CD4-positive, alpha-beta T cell treated with Interleukin-15 for 4 hours (primary cell): ENCODE measurements around the gene TRMT10B.

Experiments used
- DNase-seq: peaks from one replicate; pipeline ENCODE4 v3.0.0-alpha.2; 2020; ENCODE audit warnings: low spot score

TRMT10B gene, protein sequence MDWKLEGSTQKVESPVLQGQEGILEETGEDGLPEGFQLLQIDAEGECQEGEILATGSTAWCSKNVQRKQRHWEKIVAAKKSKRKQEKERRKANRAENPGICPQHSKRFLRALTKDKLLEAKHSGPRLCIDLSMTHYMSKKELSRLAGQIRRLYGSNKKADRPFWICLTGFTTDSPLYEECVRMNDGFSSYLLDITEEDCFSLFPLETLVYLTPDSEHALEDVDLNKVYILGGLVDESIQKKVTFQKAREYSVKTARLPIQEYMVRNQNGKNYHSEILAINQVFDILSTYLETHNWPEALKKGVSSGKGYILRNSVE

DNA sequence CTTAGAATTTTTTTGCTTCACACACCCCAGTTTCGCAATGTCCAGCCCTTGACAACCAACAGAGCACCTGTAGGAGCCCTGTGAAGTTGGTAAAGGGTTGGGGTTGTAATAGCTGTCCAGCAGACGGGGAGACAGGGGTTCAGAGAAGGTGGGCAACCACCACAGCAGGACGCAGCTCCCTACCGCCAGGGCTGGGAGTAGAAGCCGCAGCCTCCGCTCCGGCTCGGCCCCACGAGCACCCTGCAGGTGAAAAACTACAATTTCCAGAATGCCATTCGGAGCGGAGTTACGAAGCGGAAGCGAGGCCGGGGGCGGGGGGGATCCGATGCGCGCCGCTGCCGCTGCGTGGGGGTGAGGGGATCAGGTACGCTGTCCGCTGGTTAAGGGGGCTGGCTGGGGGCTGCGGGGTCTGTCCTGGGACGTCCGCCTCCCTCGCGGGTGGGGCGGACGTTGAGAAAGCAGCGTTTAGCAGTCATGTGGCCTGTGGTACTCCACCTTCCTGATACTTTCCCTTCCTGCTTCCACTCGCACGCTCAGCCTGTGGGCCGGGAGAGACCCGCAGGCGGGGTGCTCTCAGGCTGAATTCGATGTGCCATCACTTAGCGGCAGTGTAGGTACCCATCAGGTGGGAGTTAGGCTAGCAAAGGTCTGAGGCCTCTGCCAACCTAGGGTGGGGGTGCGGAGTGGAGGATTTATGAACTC is at the start of gene TRMT10B:
Gene TRMT10B (plus strand): TSS at position 317 of the 702 bp plus-strand sequence. CDS start 8,127 bp downstream, outside the sequence.
- peak; percentile 63 for DNase-seq

DNA sequence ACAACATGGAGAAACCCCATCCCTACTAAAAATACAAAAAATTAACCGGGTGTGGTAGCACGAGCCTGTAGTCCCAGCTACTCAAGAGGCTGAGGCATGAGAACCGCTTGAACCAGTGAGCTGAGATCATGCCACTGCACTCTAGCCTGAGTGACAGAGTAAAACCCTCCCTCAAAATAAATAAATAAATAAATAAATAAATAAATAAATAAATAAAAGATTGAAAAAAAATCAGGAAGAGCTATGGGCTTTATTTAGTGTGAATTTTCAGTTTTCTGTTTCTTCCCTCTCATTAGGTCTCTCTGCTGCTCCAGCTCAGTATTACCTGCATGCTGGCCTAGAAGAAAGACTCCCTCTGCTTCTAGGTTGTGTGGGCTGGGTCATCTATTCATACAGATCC is 47.8 kb upstream of the TRMT10B start:
- no peak for DNase-seq

DNA sequence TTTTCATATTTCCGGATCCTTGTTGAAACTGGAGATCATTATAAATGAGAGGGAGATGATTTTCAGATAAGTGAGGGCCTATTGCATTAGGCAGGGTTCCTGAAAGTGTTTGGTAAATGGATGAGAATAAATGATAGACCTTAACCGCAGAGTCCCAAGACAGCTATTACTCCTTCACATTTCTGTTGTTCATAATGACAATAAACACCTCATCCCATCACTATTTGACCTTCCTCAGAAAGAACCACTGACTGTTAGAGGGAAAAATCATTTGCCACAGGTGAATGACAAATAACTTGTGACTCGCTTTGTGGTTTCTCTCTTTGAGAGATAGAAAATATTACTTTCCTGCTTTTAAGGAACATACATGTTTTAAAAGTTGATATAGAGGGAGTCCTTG is 47.3 kb upstream of the TRMT10B start:
- no peak for DNase-seq

DNA sequence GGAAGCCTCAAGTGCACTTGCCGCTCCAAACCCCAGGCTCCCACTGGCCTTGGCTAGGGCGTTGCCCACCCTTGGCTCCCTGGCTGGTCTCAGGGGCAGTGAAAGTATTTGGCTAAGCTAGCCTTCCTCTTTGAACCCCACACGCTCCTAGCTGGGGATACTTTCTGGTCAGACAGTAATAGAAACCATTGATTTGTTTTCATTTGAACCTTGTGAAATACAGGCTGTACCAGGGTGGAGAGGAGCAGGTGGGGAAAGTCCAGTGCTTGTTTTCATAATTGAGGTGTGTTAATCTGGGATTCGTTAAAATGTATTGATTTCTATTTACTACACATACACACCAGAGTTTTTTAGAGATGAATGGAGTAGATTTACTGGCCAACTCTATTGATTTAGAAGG is 45.9 kb upstream of the TRMT10B start:
- DNase-seq = no peak

DNA sequence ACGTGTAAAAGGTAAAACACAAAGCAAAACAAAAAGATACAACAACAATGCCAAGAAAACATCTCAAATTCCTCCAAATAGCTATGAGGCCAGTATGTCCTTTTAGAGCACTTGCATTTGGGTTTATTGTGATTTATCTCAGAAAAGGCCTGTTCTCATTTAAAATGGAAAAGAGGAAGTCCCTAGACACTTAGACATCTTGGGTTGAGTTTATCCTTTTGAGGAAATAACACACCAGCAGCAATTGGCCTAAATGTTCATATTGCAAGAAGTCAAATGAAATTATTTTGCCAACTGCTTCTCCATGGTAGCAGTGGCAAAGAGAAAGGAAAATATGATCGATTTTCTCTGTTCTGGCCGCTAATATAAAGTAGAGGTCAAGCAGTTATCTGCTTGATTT is 43.6 kb upstream of the TRMT10B start:
- DNase-seq = no peak

DNA sequence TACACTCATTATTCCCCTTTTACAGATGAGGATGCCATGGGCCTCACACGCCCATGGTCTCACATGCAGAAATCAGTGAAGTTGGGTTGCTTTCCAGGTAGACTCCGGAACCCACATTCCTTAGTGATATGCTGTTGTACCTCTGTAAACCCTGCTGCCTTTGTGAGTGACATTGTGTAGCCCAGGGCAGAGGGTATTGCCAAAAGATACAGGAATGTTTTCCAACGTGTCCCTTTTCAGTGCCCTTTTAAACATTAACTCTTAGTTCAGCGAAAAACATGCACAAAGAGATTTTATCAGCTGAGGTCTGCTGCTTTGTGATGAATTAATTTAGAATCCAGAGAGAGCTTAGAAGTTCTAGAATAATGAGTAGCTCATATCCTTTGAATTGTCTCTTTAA is 38.3 kb upstream of the TRMT10B start:
- no peak for DNase-seq

DNA sequence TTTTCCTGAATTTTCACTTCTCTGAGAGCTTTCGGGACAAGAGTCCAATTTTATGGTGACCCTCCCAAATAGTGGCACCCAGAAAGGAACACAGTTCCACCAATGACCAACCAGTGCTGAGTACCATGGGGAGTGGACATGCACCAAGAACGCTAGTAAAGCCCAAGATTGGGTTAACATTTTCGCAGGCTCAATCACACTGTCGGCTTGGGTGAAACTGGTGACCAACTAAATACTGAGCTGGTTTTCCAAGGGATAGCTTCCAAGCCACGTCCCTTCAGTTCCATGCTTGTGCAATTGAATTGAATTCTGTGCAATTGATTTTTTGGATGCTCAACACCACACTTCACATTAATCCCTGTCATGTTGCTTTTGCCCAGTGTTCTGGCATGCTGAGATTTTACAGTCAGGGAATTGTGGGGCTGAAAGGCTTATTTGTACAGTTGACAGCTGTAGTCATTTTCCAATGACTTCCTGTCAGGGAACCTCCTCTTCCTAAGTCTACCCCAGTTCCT is 37.6 kb upstream of the TRMT10B start:
- no peak for DNase-seq

DNA sequence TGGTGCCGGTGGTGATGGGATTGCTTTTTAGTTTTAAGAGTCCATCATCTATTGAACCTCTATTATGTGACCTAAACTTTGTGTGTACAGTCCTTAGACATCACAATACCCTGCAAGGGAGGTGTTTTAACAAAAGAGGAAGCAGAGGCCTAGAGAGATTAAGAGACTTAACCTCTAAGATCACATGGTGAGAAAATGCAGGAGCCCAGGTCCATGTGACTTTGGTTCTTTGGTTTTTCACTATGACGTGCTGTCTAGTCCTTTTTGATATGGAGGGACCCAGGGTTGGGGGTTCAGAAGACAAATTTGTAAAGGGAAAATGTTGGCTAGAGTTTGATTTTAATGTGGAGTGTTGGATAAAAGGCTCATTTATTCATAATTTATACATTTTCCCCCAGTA is 34.1 kb upstream of the TRMT10B start:
- no peak for DNase-seq

DNA sequence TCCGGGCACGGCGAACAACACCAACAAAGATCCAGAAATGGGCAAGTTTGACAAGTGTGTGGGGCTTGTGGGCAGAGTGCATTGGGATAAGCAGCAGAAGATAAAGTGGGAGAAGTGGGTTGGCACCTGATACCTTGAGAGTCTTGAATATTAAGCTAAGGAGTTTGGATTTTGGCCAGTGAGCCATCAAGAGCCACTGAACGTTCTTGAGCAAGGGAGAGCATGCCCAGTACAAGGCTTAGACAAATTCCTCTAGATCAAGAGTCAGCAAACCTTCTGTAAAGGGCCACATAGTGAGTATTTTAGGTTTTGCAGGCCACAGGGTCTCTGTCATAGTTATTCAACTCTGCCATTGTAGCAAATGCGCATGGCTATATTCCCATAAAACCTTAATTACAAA is 26.6 kb upstream of the TRMT10B start:
- no peak for DNase-seq

DNA sequence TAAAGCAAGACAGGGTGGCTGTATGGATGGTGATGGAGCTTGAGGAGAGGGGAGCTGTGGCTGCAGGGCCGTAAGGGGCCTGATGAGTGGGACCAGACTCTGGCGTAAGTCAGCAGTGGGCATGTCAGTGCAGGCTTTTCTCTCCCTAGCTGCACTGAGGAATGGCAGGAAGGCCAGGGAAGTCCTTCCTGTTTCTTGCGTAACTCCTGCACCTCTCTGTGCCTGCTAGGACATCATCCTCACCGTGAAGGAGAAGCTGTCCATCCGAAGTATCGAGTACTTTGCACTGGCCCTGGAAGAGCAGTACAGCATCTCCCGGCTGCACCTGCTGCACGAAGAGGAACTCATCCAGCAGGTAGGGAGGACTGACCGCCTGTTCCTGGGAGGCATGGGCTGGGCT is 24.1 kb upstream of the TRMT10B start:
- no peak for DNase-seq

DNA sequence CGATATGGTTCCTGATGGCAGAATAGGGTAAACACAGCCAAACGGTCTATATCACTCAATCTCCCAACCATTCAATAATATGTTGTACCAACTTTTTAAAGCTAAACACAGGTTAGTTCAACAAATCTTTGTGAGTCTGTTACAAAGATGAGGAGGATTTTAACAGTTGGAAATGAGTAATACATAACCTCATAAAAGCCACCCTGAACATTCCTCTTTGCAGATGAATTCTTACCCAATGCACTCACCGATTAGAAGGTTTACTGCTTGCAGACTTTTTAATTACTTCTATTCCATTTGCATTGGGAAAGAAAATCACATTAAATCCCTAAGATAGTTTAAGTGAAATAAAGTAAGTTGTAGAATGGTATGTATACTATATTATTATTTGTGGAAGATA is 23.3 kb upstream of the TRMT10B start:
- DNase-seq = no peak

DNA sequence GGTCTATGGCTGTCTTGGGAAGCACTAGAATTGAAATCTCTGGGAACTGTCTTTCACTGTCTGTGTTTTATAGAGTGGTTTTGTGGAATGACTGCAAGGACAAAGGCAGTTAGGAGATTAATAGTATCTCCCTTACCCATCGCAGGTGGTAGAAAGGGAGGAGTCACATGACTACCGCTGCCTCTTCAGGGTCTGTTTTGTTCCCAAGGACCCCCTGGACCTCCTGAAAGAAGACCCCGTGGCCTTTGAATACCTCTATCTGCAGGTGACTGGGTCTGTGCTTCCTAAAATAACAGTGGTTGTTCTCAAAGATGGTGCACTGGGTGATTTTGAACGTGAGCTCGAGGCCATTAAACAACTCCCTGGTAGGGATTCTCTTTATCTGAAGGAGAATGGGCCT is 22.8 kb upstream of the TRMT10B start:
- DNase-seq = no peak

DNA sequence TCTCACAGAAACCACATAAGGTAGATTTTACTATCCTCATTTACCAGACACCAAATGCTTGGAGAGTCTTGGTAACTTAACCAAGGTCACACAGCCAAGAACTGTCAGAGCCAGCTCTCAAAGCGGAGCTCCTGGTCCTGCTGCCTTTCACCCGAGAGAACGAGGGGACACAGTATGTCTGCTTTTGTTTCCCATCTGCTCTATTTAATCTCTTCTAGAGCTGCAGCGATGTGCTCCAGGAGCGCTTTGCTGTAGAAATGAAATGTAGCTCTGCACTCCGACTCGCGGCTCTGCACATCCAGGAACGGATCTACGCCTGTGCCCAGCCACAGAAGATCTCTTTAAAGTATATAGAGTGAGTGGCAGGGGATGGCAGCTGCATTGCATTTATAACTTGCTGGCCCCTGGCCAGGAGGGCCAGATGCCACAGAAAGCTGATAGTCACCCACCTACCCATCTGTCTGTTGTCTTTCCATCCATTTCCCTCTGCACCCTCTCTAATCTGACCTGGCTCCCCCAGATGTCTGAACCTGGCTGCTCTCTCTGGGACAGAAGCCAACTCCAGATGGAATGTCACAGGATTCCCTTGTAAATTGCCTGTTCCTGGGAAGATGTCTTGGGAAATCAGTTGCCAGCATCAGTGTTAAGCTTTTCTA is 21.4 kb upstream of the TRMT10B start:
- no peak for DNase-seq

DNA sequence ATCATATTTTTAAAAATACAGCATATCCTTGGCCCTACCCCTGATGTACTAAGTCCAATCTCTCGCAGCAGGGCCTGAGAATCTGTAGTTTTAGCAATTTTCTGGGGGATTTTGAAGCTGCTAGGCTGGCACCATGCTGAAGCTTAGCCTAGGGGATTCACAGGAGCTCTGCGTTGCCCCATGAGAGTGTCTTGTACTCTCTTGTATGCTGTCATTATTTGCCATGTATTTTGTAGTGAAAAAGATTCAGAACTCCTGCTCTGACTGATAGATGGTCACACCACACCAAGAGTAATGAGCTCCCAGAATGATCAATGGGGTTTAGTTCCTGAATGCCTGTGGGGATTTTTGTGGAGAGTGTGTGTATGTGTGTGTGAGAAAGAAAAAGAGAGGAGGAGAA is 20.7 kb upstream of the TRMT10B start:
- DNase-seq = no peak

DNA sequence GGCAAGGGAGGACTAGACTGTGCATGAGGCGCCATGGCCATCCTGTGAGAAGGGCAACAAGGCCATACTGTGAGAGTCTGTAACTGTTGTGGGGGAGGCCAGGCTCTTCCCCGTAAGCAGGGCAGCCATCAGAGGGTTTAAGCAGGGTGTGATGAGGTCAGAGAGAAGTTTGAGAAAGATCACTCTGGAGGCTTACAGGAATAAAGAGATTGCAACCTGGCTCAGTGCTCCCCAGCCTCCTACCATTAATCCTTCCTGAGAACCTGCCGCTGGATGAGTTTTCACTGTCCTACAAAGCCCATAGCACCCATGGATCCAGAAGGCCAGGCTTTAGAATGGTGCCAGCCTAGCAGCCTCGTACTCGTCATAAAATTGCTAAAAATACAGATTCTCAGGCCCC is 14.4 kb upstream of the TRMT10B start:
- DNase-seq = no peak

DNA sequence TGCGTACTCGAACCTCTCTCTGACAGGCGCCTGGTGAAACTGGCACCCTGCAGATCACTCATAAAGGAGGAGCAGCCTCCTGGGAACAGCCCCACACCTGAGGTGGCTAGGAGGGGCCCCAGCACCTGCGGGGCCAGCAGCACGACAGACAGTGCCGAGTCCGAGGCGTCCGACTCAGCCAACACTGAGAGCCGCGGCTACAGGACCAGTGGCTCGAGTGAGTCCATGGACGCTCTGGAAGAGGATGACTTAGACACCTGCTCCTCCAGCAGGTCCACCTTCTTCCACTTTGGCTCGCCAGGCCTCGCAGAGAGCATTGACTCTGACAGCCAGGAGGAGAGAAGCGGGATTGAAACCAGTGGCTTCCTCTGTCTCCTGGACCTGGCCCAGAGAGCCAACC is 13.5 kb upstream of the TRMT10B start:
- no peak for DNase-seq

DNA sequence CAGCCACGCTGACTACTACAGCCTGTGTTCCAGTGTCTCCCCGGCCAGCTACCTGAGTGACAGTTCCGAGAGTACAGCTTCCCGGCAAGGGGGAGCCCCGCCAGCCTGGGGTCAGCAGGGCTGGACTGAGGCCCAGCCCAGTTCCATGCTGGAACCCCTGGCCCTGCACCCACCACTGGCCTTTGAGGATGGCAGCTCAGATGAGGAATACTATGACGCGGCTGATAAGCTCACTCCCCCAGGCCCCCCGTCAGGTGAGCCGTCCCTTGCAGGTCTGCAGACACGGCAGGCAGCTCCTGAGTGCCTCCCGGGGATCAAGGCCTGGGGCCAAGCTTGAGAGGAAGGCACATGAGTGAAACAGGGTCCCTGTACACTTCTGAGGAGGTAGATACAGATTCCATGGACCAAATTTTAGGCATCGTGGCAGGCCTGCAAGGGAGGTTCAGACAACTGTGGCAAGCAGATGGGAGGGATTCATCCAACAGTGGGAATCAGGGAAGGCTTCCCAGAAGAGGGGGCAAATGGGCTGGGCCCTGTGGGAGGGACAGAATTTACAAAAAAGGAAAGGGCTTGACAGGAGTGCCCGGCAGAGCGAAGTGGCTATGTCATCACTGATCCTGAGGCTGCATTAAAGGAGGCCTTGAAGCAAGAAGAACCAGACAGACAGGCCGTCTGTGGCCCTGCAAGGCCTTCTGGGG is 12.8 kb upstream of the TRMT10B start:
- no peak for DNase-seq

DNA sequence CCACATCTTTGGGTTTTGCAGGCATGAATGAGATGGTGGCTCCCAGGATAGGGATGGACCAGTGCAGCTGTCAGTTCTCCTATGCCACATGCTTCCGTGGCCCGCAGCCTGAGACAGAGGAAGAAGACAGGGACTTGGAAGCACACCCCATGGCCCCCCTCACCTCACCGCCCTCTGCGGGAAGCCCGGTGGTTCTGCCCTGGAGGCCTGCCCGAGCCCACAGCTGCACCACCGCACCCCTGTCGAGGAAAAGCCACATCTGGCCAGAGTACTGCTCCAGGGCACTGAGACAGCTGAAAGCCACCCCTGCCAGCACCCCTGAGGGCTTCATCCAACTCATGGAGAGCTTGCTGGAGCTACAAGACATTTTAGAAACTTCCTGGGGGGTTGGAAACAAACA is 7.6 kb upstream of the TRMT10B start:
- DNase-seq = no peak

DNA sequence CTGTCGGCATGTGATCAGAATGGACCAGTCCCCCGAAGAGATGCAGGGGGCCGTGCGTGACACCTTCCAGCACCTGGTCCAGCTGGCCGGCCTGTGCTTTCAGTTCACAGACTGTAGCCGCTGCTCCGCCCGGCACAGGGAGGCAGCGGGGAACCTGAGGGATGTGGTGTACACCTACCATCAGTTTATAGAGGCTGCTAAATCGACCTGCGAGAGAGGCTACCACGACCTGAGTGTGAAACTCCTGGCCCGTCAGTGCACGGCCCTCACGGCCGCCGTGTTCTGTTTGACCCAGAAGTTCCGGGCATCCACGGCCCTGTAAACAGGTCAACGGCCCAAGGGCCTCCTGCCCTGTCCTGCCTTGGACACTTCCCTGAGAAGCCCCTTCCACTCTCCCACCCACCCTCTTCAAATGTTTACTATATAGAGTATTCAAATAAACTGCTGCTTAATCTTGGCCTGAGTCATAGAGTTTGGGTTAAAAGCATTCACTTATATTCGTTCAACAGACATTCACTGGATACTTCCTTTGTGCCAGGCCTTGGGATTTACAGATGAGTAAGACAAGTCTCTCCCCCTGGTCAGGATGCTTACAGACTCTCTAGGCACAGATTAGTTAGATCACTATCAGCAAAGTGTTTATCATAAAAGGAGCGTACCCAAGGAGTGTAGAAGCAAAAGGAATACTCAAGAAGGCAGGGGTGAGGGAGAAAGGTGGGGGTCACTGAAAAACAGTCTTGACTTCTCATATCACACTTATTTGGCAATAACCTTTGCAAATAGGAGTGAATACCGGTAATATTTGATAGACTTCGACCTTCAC is 6.9 kb upstream of the TRMT10B start:
- DNase-seq = no peak

DNA sequence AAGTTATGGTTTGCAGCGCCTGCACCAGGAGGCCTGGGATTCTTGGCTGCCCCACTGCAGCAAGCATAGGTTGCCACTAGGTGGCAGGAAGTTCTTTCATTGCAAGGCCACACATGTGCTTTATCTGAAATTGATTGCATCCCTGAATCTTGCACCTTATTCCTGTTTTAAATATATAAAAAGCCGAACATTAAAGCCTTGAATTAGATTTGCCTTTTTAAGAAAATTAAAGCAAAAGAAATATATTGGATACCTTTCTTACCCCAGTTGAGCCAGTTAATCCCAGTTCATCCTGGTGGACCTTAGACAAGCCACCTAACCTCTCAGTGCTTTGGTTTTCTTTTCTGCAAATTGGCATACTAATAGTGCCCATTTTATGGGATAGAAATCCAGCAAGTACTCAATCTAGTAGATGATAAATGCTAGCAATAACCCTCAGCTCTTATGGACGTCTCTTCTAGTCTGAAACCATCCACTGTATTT is 6.3 kb upstream of the TRMT10B start:
- peak; percentile 61 for DNase-seq

DNA sequence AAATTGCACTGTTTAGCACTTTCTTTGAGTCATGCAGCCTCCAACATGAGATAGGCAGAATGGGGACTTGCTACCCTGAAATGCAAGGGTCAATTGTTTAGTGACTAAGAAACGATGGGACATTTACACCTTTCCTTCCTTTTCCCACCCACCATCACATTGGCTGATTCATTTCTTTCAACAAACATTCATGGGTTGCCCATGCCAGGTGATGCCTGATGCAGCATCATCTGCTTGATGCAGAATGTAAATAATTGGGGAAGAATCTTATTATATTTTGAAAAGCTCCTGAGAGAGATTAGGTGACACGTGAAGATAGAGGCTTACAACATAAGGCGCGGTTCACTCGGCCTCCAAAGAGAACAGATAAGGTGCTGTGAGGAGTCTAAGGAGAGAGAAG is 4.5 kb upstream of the TRMT10B start:
- DNase-seq = no peak
